ENCODE measurements around the gene AIRE.

Gene AIRE

DNA sequence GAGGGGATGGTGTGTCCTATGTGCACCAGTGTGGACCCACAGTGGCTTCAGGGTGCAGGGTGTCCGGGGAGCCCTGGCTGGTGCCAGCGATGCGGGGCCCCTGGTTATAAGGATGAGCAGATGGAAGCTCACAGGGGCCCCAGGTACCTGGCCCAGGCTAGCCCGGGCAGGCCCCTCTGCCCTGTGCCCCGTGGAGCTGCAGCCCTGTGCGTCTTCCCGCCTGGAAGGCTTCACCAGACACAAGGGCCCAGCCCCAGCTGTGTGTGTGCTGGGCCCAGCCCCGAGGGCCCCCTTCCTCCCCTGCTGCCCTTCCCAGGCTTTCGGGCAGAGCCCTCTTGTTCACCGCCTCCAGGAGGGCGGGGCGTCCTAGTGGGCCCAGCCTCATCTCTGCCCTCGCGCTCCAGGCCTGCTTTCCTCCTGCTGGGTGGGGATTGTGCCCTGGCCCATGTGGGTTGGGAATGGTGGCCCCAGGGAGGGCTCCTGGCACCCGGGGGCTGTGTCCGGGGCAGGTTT is 30.1 kb downstream of the AIRE start:
- POLR2A ChIA-PET = no interaction called here
- peaks cover 9 to 95% (median 73%) of the 10 kb centered on the region in 4 experiments for H3K36me3 ChIP-seq (ENCODE audit: control insufficient read depth in 4 of 4, insufficient read depth in 4 of 4, low read length in 3 of 4)

GRCh38 chr21:44316277-44316900 is 30.7 kb downstream of the AIRE start:
- H3K36me3 ChIP-seq (ENCODE audit: control insufficient read depth in 4 of 4, insufficient read depth in 4 of 4, low read length in 3 of 4) = peaks cover 9 to 91% (median 70%) of the 10 kb centered on the region in 4 experiments
- H3K4me1 ChIP-seq (ENCODE audit: control extremely low read depth in 1 of 4, control insufficient read depth in 4 of 4, insufficient read depth in 4 of 4, low read length in 3 of 4) = no peaks in the 10 kb centered on the region
- H3K27ac ChIP-seq (ENCODE audit: insufficient read depth in 1 of 2, low read depth in 1 of 2, low read length in 2 of 2, poor library complexity in 1 of 2, severe bottlenecking in 2 of 2) = no peak overlapping the region
- no peak overlapping the region for H3K4me3 ChIP-seq (ENCODE audit: control insufficient read depth in 1 of 7, extremely low read depth in 1 of 7, insufficient read depth in 4 of 7, low read depth in 2 of 7, low read length in 6 of 7)
- ChIA-PET POLR2A (no interaction called here), CTCF (no interaction called here)
- WGBS (ENCODE audit: insufficient coverage) = over 99% methylated on average over 14 of the region's 27 CpGs
- DNase-seq = no peak
- no peaks in the 10 kb centered on the region for H3K9me3 ChIP-seq (ENCODE audit: control extremely low read depth in 1 of 5, control insufficient read depth in 4 of 5, insufficient read depth in 2 of 5, low read depth in 1 of 5, low read length in 4 of 5)
- no peaks in the 10 kb centered on the region for H3K27me3 ChIP-seq (replicated peaks in 2 of 5; ENCODE audit: control insufficient read depth in 4 of 5, insufficient read depth in 5 of 5, low read length in 4 of 5)

More for the DNA sequence above, 30.1 kb downstream of the AIRE start:
- Histone ChIP-seq H3K4me1 (ENCODE audit: control extremely low read depth in 1 of 4, control insufficient read depth in 4 of 4, insufficient read depth in 4 of 4, low read length in 3 of 4) (no peaks in the 10 kb centered on the region), H3K27me3 (replicated peaks in 2 of 5; ENCODE audit: control insufficient read depth in 4 of 5, insufficient read depth in 5 of 5, low read length in 4 of 5) (no peaks in the 10 kb centered on the region), H3K9me3 (ENCODE audit: control extremely low read depth in 1 of 5, control insufficient read depth in 4 of 5, insufficient read depth in 2 of 5, low read depth in 1 of 5, low read length in 4 of 5) (no peaks in the 10 kb centered on the region), H3K27ac (ENCODE audit: insufficient read depth in 1 of 2, low read depth in 1 of 2, low read length in 2 of 2, poor library complexity in 1 of 2, severe bottlenecking in 2 of 2) (no peak overlapping the region), H3K4me3 (ENCODE audit: control insufficient read depth in 1 of 7, extremely low read depth in 1 of 7, insufficient read depth in 4 of 7, low read depth in 2 of 7, low read length in 6 of 7) (no peak overlapping the region)
- DNase-seq = no peak
- WGBS (ENCODE audit: insufficient coverage) = 97% methylated on average over 14 of the region's 16 CpGs
- CTCF ChIA-PET = interaction anchor here (1.4 kb wide), 1 partner anchor 14 kb away, joined by 3 read pairs; no protein-coding TSS in a partner anchor

- H3K9me3 ChIP-seq (ENCODE audit: control extremely low read depth in 1 of 5, control insufficient read depth in 4 of 5, insufficient read depth in 2 of 5, low read depth in 1 of 5, low read length in 4 of 5) = no peaks in the 10 kb centered on the region
- 98% methylated on average over 16 of the region's 19 CpGs for WGBS (ENCODE audit: insufficient coverage)
- ChIA-PET POLR2A (no interaction called here), CTCF (no interaction called here)
- H3K36me3 ChIP-seq (ENCODE audit: control insufficient read depth in 4 of 4, insufficient read depth in 4 of 4, low read length in 3 of 4) = peaks cover 9 to 91% (median 67%) of the 10 kb centered on the region in 4 experiments
- H3K4me3 ChIP-seq (ENCODE audit: control insufficient read depth in 1 of 7, extremely low read depth in 1 of 7, insufficient read depth in 4 of 7, low read depth in 2 of 7, low read length in 6 of 7) = no peak overlapping the region
- H3K27me3 ChIP-seq (replicated peaks in 2 of 5; ENCODE audit: control insufficient read depth in 4 of 5, insufficient read depth in 5 of 5, low read length in 4 of 5) = no peaks in the 10 kb centered on the region
- no peak overlapping the region for H3K27ac ChIP-seq (ENCODE audit: insufficient read depth in 1 of 2, low read depth in 1 of 2, low read length in 2 of 2, poor library complexity in 1 of 2, severe bottlenecking in 2 of 2)
- no peak for DNase-seq
- H3K4me1 ChIP-seq (ENCODE audit: control extremely low read depth in 1 of 4, control insufficient read depth in 4 of 4, insufficient read depth in 4 of 4, low read length in 3 of 4) = no peaks in the 10 kb centered on the region
These were observed 31.6 kb downstream of the AIRE start for GRCh38 chr21:44317241-44317782.

GRCh38 chr21:44317871-44318270 is 32.2 kb downstream of the AIRE start:
- ChIA-PET CTCF (interaction anchor here (1.7 kb wide), 1 partner anchor 14 kb away, joined by 3 read pairs; no protein-coding TSS in a partner anchor), POLR2A (no interaction called here)
- Histone ChIP-seq H3K4me3 (ENCODE audit: control insufficient read depth in 1 of 7, extremely low read depth in 1 of 7, insufficient read depth in 4 of 7, low read depth in 2 of 7, low read length in 6 of 7) (no peak overlapping the region), H3K27ac (ENCODE audit: insufficient read depth in 1 of 2, low read depth in 1 of 2, low read length in 2 of 2, poor library complexity in 1 of 2, severe bottlenecking in 2 of 2) (no peak overlapping the region), H3K9me3 (ENCODE audit: control extremely low read depth in 1 of 5, control insufficient read depth in 4 of 5, insufficient read depth in 2 of 5, low read depth in 1 of 5, low read length in 4 of 5) (no peaks in the 10 kb centered on the region), H3K27me3 (replicated peaks in 2 of 5; ENCODE audit: control insufficient read depth in 4 of 5, insufficient read depth in 5 of 5, low read length in 4 of 5) (no peaks in the 10 kb centered on the region), H3K36me3 (ENCODE audit: control insufficient read depth in 4 of 4, insufficient read depth in 4 of 4, low read length in 3 of 4) (peaks cover 9 to 91% (median 67%) of the 10 kb centered on the region in 4 experiments), H3K4me1 (ENCODE audit: control extremely low read depth in 1 of 4, control insufficient read depth in 4 of 4, insufficient read depth in 4 of 4, low read length in 3 of 4) (no peaks in the 10 kb centered on the region)
- over 99% methylated on average over 22 of the region's 22 CpGs for WGBS (ENCODE audit: insufficient coverage)
- no peak for DNase-seq

GRCh38 chr21:44318489-44319285 is 33.0 kb downstream of the AIRE start:
- WGBS (ENCODE audit: insufficient coverage) = 96% methylated on average over 22 of the region's 25 CpGs
- POLR2A ChIA-PET = no interaction called here
- CTCF ChIA-PET = interaction anchor here (1.2 to 1.7 kb wide), 2 partner anchors 8 to 15 kb away, joined by 3 read pairs; no protein-coding TSS in a partner anchor

DNA sequence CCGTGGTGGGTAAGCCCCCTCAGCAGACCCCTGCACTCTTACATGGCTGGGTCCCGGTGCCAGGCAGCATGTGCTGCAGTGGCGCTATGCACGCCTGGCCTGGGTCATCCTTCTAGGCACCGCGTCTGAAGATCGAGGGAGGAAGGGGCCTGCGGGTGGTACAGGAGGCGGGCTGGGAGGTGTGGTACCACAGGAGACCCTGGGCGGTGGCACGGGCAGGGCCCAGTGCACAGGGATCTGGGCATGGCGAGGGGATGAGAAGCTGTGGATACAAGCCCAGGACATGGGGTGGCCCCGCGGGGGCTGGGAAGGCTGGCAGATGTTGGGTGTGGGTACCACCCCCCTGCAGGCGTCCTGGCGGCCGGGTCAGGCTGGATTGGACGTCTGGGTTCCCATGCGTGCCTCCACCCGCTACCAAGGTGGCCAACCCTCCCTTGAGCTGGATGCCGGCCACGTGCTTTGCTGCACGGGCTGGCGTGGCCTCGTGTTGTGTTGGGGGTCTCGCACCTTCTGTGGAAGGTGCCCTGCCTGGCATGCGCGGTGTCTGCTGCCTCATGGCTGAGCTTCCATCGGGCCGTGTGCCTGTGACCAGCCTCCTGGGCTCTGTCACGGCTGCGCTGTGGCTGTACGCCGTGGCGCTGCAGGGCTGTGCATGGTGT is 33.9 kb downstream of the AIRE start:
- Histone ChIP-seq H3K27ac (ENCODE audit: insufficient read depth in 1 of 2, low read depth in 1 of 2, low read length in 2 of 2, poor library complexity in 1 of 2, severe bottlenecking in 2 of 2) (no peak overlapping the region), H3K4me1 (ENCODE audit: control extremely low read depth in 1 of 4, control insufficient read depth in 4 of 4, insufficient read depth in 4 of 4, low read length in 3 of 4) (no peaks in the 10 kb centered on the region), H3K36me3 (ENCODE audit: control insufficient read depth in 4 of 4, insufficient read depth in 4 of 4, low read length in 3 of 4) (peaks cover 5 to 92% (median 63%) of the 10 kb centered on the region in 4 experiments), H3K4me3 (ENCODE audit: control insufficient read depth in 1 of 7, extremely low read depth in 1 of 7, insufficient read depth in 4 of 7, low read depth in 2 of 7, low read length in 6 of 7) (no peak overlapping the region), H3K9me3 (ENCODE audit: control extremely low read depth in 1 of 5, control insufficient read depth in 4 of 5, insufficient read depth in 2 of 5, low read depth in 1 of 5, low read length in 4 of 5) (no peaks in the 10 kb centered on the region), H3K27me3 (replicated peaks in 2 of 5; ENCODE audit: control insufficient read depth in 4 of 5, insufficient read depth in 5 of 5, low read length in 4 of 5) (no peaks in the 10 kb centered on the region)
- no peak for DNase-seq
- POLR2A ChIA-PET = no interaction called here
- 95% methylated on average over 32 of the region's 35 CpGs for WGBS (ENCODE audit: insufficient coverage)
- CTCF ChIA-PET = interaction anchor here (1.1 to 1.7 kb wide), 3 partner anchors 9 to 16 kb away, joined by 3 read pairs; no protein-coding TSS in a partner anchor

More at GRCh38 chr21:44318489-44319285, 33.0 kb downstream of the AIRE start:
- no peak overlapping the region for H3K4me3 ChIP-seq (ENCODE audit: control insufficient read depth in 1 of 7, extremely low read depth in 1 of 7, insufficient read depth in 4 of 7, low read depth in 2 of 7, low read length in 6 of 7)
- no peak overlapping the region for H3K27ac ChIP-seq (ENCODE audit: insufficient read depth in 1 of 2, low read depth in 1 of 2, low read length in 2 of 2, poor library complexity in 1 of 2, severe bottlenecking in 2 of 2)
- no peaks in the 10 kb centered on the region for H3K9me3 ChIP-seq (ENCODE audit: control extremely low read depth in 1 of 5, control insufficient read depth in 4 of 5, insufficient read depth in 2 of 5, low read depth in 1 of 5, low read length in 4 of 5)
- peaks cover 9 to 91% (median 64%) of the 10 kb centered on the region in 4 experiments for H3K36me3 ChIP-seq (ENCODE audit: control insufficient read depth in 4 of 4, insufficient read depth in 4 of 4, low read length in 3 of 4)
- no peaks in the 10 kb centered on the region for H3K4me1 ChIP-seq (ENCODE audit: control extremely low read depth in 1 of 4, control insufficient read depth in 4 of 4, insufficient read depth in 4 of 4, low read length in 3 of 4)
- no peaks in the 10 kb centered on the region for H3K27me3 ChIP-seq (replicated peaks in 2 of 5; ENCODE audit: control insufficient read depth in 4 of 5, insufficient read depth in 5 of 5, low read length in 4 of 5)
- DNase-seq = no peak

Data from common myeloid progenitor, CD34-positive (primary cell).